ENCODE results near the gene ORAI3.

Gene ORAI3

GRCh38 chr16:30946671-30947540, 2.0 kb upstream of the ORAI3 start:
- H3K4me1 Mint-ChIP-seq (ENCODE audit: low read depth in 2 of 2), result peaks cover 19 to 21% of the 10 kb centered on the region in 2 donors
- no peaks in the 10 kb centered on the region for H3K36me3 Mint-ChIP-seq (ENCODE audit: insufficient read depth)
- ATAC-seq (replicated peaks) (no peak), DNase-seq (no peak)
- H3K4me3 Mint-ChIP-seq, result peak overlapping the region in 1 of 2 donors; percentile 17
- no peaks in the 10 kb centered on the region for H3K27me3 Mint-ChIP-seq
- H3K27ac Mint-ChIP-seq, result peak overlapping the region; percentile 4 to 22
- H3K9me3 Mint-ChIP-seq, result no peaks in the 10 kb centered on the region

- Mint-ChIP-seq H3K36me3 (ENCODE audit: insufficient read depth) (no peaks in the 10 kb centered on the region), H3K27me3 (no peaks in the 10 kb centered on the region), H3K9me3 (no peaks in the 10 kb centered on the region), H3K4me3 (no peak overlapping the region), H3K27ac (no peak overlapping the region), H3K4me1 (ENCODE audit: low read depth in 2 of 2) (peaks cover 13 to 15% of the 10 kb centered on the region in 2 donors)
- ATAC-seq (replicated peaks) (no peak), DNase-seq (no peak)
Measured at GRCh38 chr16:30947541-30947858, 1.4 kb upstream of the ORAI3 start.

- Mint-ChIP-seq H3K4me1 (ENCODE audit: low read depth in 2 of 2) (peaks cover 12% of the 10 kb centered on the region in 2 donors), H3K27ac (peak overlapping the region in 1 of 2 donors; percentile 38)
- no peak for ATAC-seq (replicated peaks)
Measured at GRCh38 chr16:30947859-30948666, 805 bp upstream of the ORAI3 start.

GRCh38 chr16:30949650-30950515, 1.0 kb downstream of the ORAI3 start:
- H3K9me3 Mint-ChIP-seq, result no peaks in the 10 kb centered on the region
- no peaks in the 10 kb centered on the region for H3K27me3 Mint-ChIP-seq
- no peaks in the 10 kb centered on the region for H3K36me3 Mint-ChIP-seq (ENCODE audit: insufficient read depth)
- peaks cover 16 to 21% of the 10 kb centered on the region in 2 donors for H3K4me1 Mint-ChIP-seq (ENCODE audit: low read depth in 2 of 2)
- ATAC-seq (replicated peaks), result peak; percentile 30
- no peak for DNase-seq
- peak overlapping the region; percentile 91 to 93 for H3K4me3 Mint-ChIP-seq
- peak overlapping the region; percentile 77 to 90 for H3K27ac Mint-ChIP-seq

More at GRCh38 chr16:30947859-30948666, 805 bp upstream of the ORAI3 start:
- Mint-ChIP-seq H3K9me3 (no peaks in the 10 kb centered on the region), H3K4me3 (peak overlapping the region; percentile 91 to 93), H3K36me3 (ENCODE audit: insufficient read depth) (no peaks in the 10 kb centered on the region), H3K27me3 (no peaks in the 10 kb centered on the region)
- DNase-seq, result no peak

- Mint-ChIP-seq H3K27ac (peak overlapping the region; percentile 77 to 90), H3K4me3 (peak overlapping the region; percentile 91 to 93), H3K27me3 (no peaks in the 10 kb centered on the region), H3K36me3 (ENCODE audit: insufficient read depth) (peaks cover 2% of the 10 kb centered on the region), H3K4me1 (ENCODE audit: low read depth in 2 of 2) (peaks cover 16 to 21% of the 10 kb centered on the region in 2 donors), H3K9me3 (no peaks in the 10 kb centered on the region)
- no peak for DNase-seq
- ATAC-seq (replicated peaks), result no peak
Measured at GRCh38 chr16:30950516-30951065, 1.7 kb downstream of the ORAI3 start.

GRCh38 chr16:30951193-30951592, 2.3 kb downstream of the ORAI3 start:
- peak overlapping the region in 1 of 2 donors; percentile 25 for H3K4me3 Mint-ChIP-seq

GRCh38 chr16:30951750-30952149, 2.9 kb downstream of the ORAI3 start:
- peaks cover 9% of the 10 kb centered on the region for H3K36me3 Mint-ChIP-seq (ENCODE audit: insufficient read depth)
- ATAC-seq (replicated peaks) (no peak), DNase-seq (no peak)
- H3K27me3 Mint-ChIP-seq, result no peaks in the 10 kb centered on the region
- peak overlapping the region in 1 of 2 donors; percentile 35 for H3K4me3 Mint-ChIP-seq
- no peaks in the 10 kb centered on the region for H3K9me3 Mint-ChIP-seq
- no peak overlapping the region for H3K27ac Mint-ChIP-seq
- H3K4me1 Mint-ChIP-seq (ENCODE audit: low read depth in 2 of 2), result peaks cover 16 to 21% of the 10 kb centered on the region in 2 donors

More at GRCh38 chr16:30951193-30951592, 2.3 kb downstream of the ORAI3 start:
- H3K4me1 Mint-ChIP-seq (ENCODE audit: low read depth in 2 of 2), result peaks cover 16 to 21% of the 10 kb centered on the region in 2 donors
- H3K27me3 Mint-ChIP-seq, result no peaks in the 10 kb centered on the region
- H3K9me3 Mint-ChIP-seq, result no peaks in the 10 kb centered on the region
- peak overlapping the region in 1 of 2 donors; percentile 77 for H3K27ac Mint-ChIP-seq
- no peak for DNase-seq
- H3K36me3 Mint-ChIP-seq (ENCODE audit: insufficient read depth), result peaks cover 5% of the 10 kb centered on the region
- ATAC-seq (replicated peaks), result no peak

GRCh38 chr16:30953111-30953510, 4.2 kb downstream of the ORAI3 start:
- H3K36me3 Mint-ChIP-seq (ENCODE audit: insufficient read depth), result peaks cover 18% of the 10 kb centered on the region
- DNase-seq (no peak), ATAC-seq (replicated peaks) (no peak)
- H3K4me3 Mint-ChIP-seq, result no peak overlapping the region
- no peaks in the 10 kb centered on the region for H3K9me3 Mint-ChIP-seq
- peak overlapping the region in 1 of 2 donors; percentile 84 for H3K27ac Mint-ChIP-seq
- peaks cover 16 to 21% of the 10 kb centered on the region in 2 donors for H3K4me1 Mint-ChIP-seq (ENCODE audit: low read depth in 2 of 2)
- no peaks in the 10 kb centered on the region for H3K27me3 Mint-ChIP-seq

GRCh38 chr16:30953511-30954124, 4.8 kb downstream of the ORAI3 start:
- DNase-seq (peak; percentile 54 to 62 (median 59)), ATAC-seq (replicated peaks) (peak; percentile 19)
- H3K36me3 Mint-ChIP-seq (ENCODE audit: insufficient read depth), result peaks cover 21% of the 10 kb centered on the region
- H3K27me3 Mint-ChIP-seq, result no peaks in the 10 kb centered on the region
- H3K9me3 Mint-ChIP-seq, result no peaks in the 10 kb centered on the region
- H3K4me3 Mint-ChIP-seq, result no peak overlapping the region
- peak overlapping the region in 1 of 2 donors; percentile 84 for H3K27ac Mint-ChIP-seq
- H3K4me1 Mint-ChIP-seq (ENCODE audit: low read depth in 2 of 2), result peaks cover 20 to 26% of the 10 kb centered on the region in 2 donors

GRCh38 chr16:30954993-30955392, 6.1 kb downstream of the ORAI3 start:
- Mint-ChIP-seq H3K36me3 (ENCODE audit: insufficient read depth) (peaks cover 33% of the 10 kb centered on the region), H3K27me3 (no peaks in the 10 kb centered on the region), H3K27ac (no peak overlapping the region), H3K9me3 (no peaks in the 10 kb centered on the region), H3K4me1 (ENCODE audit: low read depth in 2 of 2) (peaks cover 26 to 33% of the 10 kb centered on the region in 2 donors), H3K4me3 (no peak overlapping the region)
- DNase-seq, result no peak
- no peak for ATAC-seq (replicated peaks)

GRCh38 chr16:30956601-30957455, 8.0 kb downstream of the ORAI3 start:
- H3K4me3 Mint-ChIP-seq, result peak overlapping the region; percentile 93 to 95
- peaks cover 26 to 32% of the 10 kb centered on the region in 2 donors for H3K4me1 Mint-ChIP-seq (ENCODE audit: low read depth in 2 of 2)
- DNase-seq (peak; percentile 76 to 77 (median 77)), ATAC-seq (replicated peaks) (peak; percentile 55)
- H3K27me3 Mint-ChIP-seq, result no peaks in the 10 kb centered on the region
- peaks cover 51% of the 10 kb centered on the region for H3K36me3 Mint-ChIP-seq (ENCODE audit: insufficient read depth)
- no peaks in the 10 kb centered on the region for H3K9me3 Mint-ChIP-seq
- peak overlapping the region; percentile 97 for H3K27ac Mint-ChIP-seq
